Keratinocyte (primary cell): ENCODE measurements around the gene ELAVL2. TPM values are rescaled to one million over a fixed set of nuclear protein-coding genes. Genes with fewer than 3 reads are reported as not detected.
"Not testable (repeated sequence)": the region's sequence is repeated elsewhere in the genome, so short reads cannot be mapped to it uniquely, and the experiment has no call there.

ENCODE experiments used
- DNase-seq: peaks from one replicate; pipeline ENCODE4 v3.0.0-alpha.2; 2011; ENCODE audit warnings: low read depth, missing footprints, low spot score
- FAIRE-seq: peaks from 2 replicates; lab custom pipeline; 2011; peaks lifted over from hg19 to GRCh38; lab: Jason Lieb, UNC
- H2AFZ ChIP-seq: 2 replicates; pipeline ENCODE4 v1.6.0; 2012; ENCODE audit warnings: low read length, control low read depth, inconsistent platforms; ENCODE audit not compliant: control insufficient read depth
- H3K27ac ChIP-seq: 2 replicates; pipeline ENCODE4 v1.5.1; 2011; ENCODE audit warnings: low read length; ENCODE audit not compliant: control insufficient read depth, insufficient read depth
- H3K27me3 ChIP-seq: 3 replicates; pipeline ENCODE4 v1.6.0; 2011; ENCODE audit warnings: low read length; ENCODE audit not compliant: control insufficient read depth, insufficient read depth; ENCODE audit errors: extremely low read depth
- H3K36me3 ChIP-seq, 2 experiments: 2 replicates in 1 of 2; 3 replicates in 1 of 2; pipeline ENCODE4 v1.5.1; 2011; ENCODE audit warnings: low read length in 2 of 2, mild to moderate bottlenecking in 1 of 2; ENCODE audit not compliant: control insufficient read depth in 2 of 2, insufficient read depth in 2 of 2; ENCODE audit errors: extremely low read depth in 1 of 2
- H3K4me1 ChIP-seq: 3 replicates; pipeline ENCODE4 v1.5.1; 2011; ENCODE audit warnings: low read length; ENCODE audit not compliant: control insufficient read depth, insufficient read depth; ENCODE audit errors: extremely low read depth
- H3K4me2 ChIP-seq: 3 replicates; pipeline ENCODE4 v1.6.0; 2011; ENCODE audit warnings: low read depth, low read length; ENCODE audit not compliant: control insufficient read depth, insufficient read depth; ENCODE audit errors: extremely low read depth
- H3K4me3 ChIP-seq, 3 experiments: fragments of 200-600 bp in 1 of 3; sonication (generic) in 1 of 3; 2 replicates in 2 of 3; 3 replicates in 1 of 3; pipeline ENCODE4 v1.5.1; 2011 to 2016; ENCODE audit warnings: low read length in 3 of 3, mild to moderate bottlenecking in 3 of 3, control low read depth in 2 of 3, inconsistent platforms in 1 of 3, low read depth in 1 of 3, mixed read lengths in 1 of 3, mixed run types in 1 of 3, moderate library complexity in 1 of 3; ENCODE audit not compliant: control insufficient read depth in 2 of 3, insufficient read depth in 2 of 3; ENCODE audit errors: extremely low read depth in 1 of 3
- H3K79me2 ChIP-seq: 2 replicates; pipeline ENCODE4 v1.6.0; 2012; ENCODE audit warnings: low read length; ENCODE audit not compliant: control insufficient read depth, insufficient read depth
- H3K9ac ChIP-seq: 3 replicates; pipeline ENCODE4 v1.6.0; 2011; ENCODE audit warnings: low read length; ENCODE audit not compliant: control insufficient read depth, insufficient read depth; ENCODE audit errors: extremely low read depth
- H3K9me1 ChIP-seq: 3 replicates; pipeline ENCODE4 v1.6.0; 2011; ENCODE audit warnings: low read length; ENCODE audit not compliant: control insufficient read depth, insufficient read depth; ENCODE audit errors: extremely low read depth
- H3K9me3 ChIP-seq: 2 replicates; pipeline ENCODE4 v1.5.1; 2012; ENCODE audit warnings: low read depth, low read length; ENCODE audit not compliant: control insufficient read depth
- H4K20me1 ChIP-seq: 3 replicates; pipeline ENCODE4 v1.6.0; 2011; ENCODE audit warnings: low read length; ENCODE audit not compliant: control insufficient read depth, insufficient read depth; ENCODE audit errors: extremely low read depth
- EZH2 ChIP-seq: IDR thresholded peaks from one replicate; pipeline ENCODE4 v1.6.1; 2012; ENCODE audit warnings: inconsistent platforms, mild to moderate bottlenecking, low read length, moderate library complexity
- dilution Hi-C: fragments of 300-500 bp; cut with MboI; formaldehyde crosslinking; loops from one replicate; pipeline ENCODE4 v1.7.0; 2020; ENCODE audit warnings: low sequenced_read_pairs; ENCODE audit not compliant: extremely low pct_ligation_motif_present
- polyA plus RNA-seq, 5 experiments: library from polyadenylated mRNA; depleted of rRNA in 3 of 5; stranded (reverse) in 3 of 5; stranded (forward) in 1 of 5; unstranded in 1 of 5; fragments of >200 nt; gene quantifications; 1 replicate in 1 of 5; 2 replicates in 3 of 5; 3 replicates in 1 of 5; pipeline versions ENCODE4 v1.2.1 to v1.2.3, GENCODE V29; 2011 to 2012; ENCODE audit warnings: missing spikeins in 2 of 5, low read depth in 1 of 5, low replicate concordance in 1 of 5
- TF ChIP-seq, protein P1 (sequence below), 3 experiments: IDR thresholded peaks in 1 of 3; conservative IDR thresholded peaks in 1 of 3; optimal IDR thresholded peaks in 1 of 3; 2 replicates in 2 of 3; 3 replicates in 1 of 3; pipeline versions ENCODE3 to v1.5.1; 2011; ENCODE audit warnings: low read length in 3 of 3, mild to moderate bottlenecking in 3 of 3, moderate library complexity in 2 of 3, control low read depth in 1 of 3, inconsistent platforms in 1 of 3; ENCODE audit not compliant: insufficient read depth in 2 of 3; ENCODE audit errors: extremely low read depth in 1 of 3

Gene ELAVL2
- polyA plus RNA-seq, 1 donor (not counting 4 experiments of a cell fraction or from before 2014, with no cell fraction given): 4.3 TPM

DNA sequence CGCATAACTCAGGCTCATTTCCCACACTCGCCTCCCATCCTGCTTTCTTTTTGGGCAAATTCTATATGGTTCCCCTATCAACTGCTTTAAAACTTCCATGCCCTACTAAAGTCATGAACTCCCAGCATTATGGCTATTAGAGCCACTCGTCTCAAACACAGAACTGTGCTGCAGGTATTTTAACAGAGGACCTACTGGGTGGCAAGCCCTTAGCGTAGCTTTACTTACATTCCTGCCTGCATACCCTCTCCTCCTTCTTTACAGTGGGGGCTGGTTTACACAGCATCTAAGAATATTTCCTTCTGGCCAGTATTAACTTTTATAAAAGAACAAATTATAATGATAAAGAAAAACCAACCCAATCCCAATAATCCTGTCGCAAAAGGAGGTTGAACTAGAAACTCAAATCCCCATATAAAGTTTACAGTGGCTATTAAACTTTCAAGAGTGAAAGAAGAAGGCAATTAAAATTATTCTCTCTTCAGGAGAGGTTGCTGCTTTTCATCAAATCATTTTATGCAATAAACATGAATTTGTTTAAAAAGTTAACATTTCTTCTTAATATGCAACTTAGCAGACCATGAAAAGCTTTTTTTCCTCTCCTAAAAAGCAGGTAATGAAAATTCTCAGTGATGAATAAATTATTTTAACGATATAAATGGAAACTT lies 100.6 kb downstream of the ELAVL2 start:
- H3K79me2 ChIP-seq: no peaks in the 10 kb centered on the region
- no peak overlapping the region for H3K9ac ChIP-seq
- H3K9me1 ChIP-seq: no peaks in the 10 kb centered on the region
- no peaks in the 10 kb centered on the region for H4K20me1 ChIP-seq
- no peak for FAIRE-seq
- H3K9me3 ChIP-seq: no peaks in the 10 kb centered on the region
- H3K4me3 ChIP-seq: no peak overlapping the region
- H3K4me2 ChIP-seq: no peak overlapping the region
- H3K36me3 ChIP-seq: no peaks in the 10 kb centered on the region
- no peak overlapping the region for H3K27ac ChIP-seq
- no peak overlapping the region for H2AFZ ChIP-seq
- H3K4me1 ChIP-seq: no peaks in the 10 kb centered on the region
- H3K27me3 ChIP-seq: no peaks in the 10 kb centered on the region
- dilution Hi-C loops: no loop called here
- no peak for DNase-seq
- TF ChIP-seq, protein P1, sequence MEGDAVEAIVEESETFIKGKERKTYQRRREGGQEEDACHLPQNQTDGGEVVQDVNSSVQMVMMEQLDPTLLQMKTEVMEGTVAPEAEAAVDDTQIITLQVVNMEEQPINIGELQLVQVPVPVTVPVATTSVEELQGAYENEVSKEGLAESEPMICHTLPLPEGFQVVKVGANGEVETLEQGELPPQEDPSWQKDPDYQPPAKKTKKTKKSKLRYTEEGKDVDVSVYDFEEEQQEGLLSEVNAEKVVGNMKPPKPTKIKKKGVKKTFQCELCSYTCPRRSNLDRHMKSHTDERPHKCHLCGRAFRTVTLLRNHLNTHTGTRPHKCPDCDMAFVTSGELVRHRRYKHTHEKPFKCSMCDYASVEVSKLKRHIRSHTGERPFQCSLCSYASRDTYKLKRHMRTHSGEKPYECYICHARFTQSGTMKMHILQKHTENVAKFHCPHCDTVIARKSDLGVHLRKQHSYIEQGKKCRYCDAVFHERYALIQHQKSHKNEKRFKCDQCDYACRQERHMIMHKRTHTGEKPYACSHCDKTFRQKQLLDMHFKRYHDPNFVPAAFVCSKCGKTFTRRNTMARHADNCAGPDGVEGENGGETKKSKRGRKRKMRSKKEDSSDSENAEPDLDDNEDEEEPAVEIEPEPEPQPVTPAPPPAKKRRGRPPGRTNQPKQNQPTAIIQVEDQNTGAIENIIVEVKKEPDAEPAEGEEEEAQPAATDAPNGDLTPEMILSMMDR (optimal IDR thresholded peaks at IDR 0.05 in 1 of 3, IDR thresholded peaks at IDR 0.05 in 1 of 3, conservative IDR thresholded peaks at IDR 0.05 in 1 of 3; ENCODE audit: extremely low read depth in 1 of 3, insufficient read depth in 2 of 3, low read length in 3 of 3): no peak
- TF ChIP-seq EZH2: no peak

DNA sequence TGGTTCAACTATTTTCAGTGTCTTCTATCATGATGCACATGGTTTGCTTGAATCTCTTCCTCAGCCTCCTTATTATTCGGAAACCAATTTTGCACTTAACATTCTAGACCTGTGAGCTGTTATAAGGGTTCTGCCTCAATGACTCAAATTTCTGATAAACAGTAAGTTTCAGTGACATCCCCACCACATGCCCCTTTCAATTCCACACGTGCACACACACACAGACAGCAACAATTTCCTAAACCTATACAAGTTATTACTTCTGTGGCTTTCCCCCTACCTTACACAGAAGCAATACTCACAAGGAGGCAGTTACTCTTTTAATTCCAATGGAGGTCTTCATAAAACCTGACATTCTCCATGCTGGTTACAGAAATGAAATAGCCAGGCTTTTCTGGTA lies 102.4 kb downstream of the ELAVL2 start:
- Histone ChIP-seq H3K9ac (no peak overlapping the region), H3K27ac (no peak overlapping the region), H3K4me2 (no peak overlapping the region), H2AFZ (no peak overlapping the region), H3K79me2 (no peaks in the 10 kb centered on the region), H3K9me3 (no peaks in the 10 kb centered on the region), H3K4me1 (no peaks in the 10 kb centered on the region), H3K4me3 (no peak overlapping the region), H4K20me1 (no peaks in the 10 kb centered on the region), H3K9me1 (no peaks in the 10 kb centered on the region), H3K36me3 (no peaks in the 10 kb centered on the region), H3K27me3 (no peaks in the 10 kb centered on the region)
- TF ChIP-seq, protein P1 (optimal IDR thresholded peaks at IDR 0.05 in 1 of 3, IDR thresholded peaks at IDR 0.05 in 1 of 3, conservative IDR thresholded peaks at IDR 0.05 in 1 of 3; ENCODE audit: extremely low read depth in 1 of 3, insufficient read depth in 2 of 3, low read length in 3 of 3): no peak
- TF ChIP-seq EZH2: no peak
- DNase-seq: no peak
- no peak for FAIRE-seq
- dilution Hi-C loops: no loop called here

DNA sequence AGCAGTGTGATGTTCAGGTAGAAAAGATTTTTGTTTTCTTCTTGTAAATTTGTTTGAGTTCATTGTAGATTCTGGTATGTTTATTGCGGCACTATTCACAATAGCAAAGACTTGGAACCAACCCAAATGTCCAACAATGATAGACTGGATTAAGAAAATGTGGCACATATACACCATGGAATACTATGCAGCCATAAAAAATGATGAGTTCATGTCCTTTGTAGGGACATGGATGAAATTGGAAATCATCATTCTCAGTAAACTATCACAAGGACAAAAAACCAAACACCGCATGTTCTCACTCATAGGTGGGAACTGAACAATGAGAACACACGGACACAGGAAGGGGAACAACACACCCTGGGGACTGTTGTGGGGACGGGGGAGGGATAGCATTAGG lies 103.0 kb downstream of the ELAVL2 start:
- not testable (repeated sequence) for H3K27me3 ChIP-seq

More for the DNA sequence above, 103.0 kb downstream of the ELAVL2 start:
- H3K4me1 ChIP-seq, H3K36me3 ChIP-seq, H3K9ac ChIP-seq, H3K27ac ChIP-seq, DNase-seq, H3K9me1 ChIP-seq, H3K4me2 ChIP-seq, dilution Hi-C loops, FAIRE-seq, H3K9me3 ChIP-seq, H3K79me2 ChIP-seq, H4K20me1 ChIP-seq, H2AFZ ChIP-seq, H3K4me3 ChIP-seq: not testable (repeated sequence)
